ENCODE results near the gene AMDHD2.

AMDHD2 gene

DNA sequence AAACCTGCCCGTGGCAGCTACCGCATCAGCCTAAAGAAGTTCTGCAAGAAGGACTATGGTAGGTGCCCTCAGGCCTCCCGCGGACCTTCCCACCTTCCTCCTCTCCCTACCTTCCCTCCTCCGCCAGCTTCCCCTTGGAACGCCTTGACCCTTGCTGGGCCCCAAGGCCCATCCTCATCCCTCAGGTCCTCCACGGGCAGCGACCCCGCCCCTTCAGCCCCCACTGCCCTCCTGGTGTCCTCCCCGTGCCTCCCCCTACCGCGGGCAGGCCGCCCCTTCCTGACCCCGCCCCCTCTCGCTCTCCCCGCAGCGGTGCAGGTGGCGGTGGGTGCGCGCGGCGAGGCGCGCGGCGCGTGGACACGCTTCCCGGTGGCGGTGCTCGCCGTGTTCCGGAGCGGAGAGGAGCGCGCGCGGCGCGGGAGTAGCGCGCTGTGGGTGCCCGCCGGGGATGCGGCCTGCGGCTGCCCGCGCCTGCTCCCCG lies 46.7 kb upstream of the AMDHD2 start (continued):
- TF ChIP-seq, protein P1, sequence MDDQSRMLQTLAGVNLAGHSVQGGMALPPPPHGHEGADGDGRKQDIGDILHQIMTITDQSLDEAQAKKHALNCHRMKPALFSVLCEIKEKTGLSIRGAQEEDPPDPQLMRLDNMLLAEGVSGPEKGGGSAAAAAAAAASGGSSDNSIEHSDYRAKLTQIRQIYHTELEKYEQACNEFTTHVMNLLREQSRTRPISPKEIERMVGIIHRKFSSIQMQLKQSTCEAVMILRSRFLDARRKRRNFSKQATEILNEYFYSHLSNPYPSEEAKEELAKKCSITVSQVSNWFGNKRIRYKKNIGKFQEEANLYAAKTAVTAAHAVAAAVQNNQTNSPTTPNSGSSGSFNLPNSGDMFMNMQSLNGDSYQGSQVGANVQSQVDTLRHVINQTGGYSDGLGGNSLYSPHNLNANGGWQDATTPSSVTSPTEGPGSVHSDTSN (CRISPR knock-in tag; IDR thresholded peaks at IDR 0.05), result no peak
- no peak for TF ChIP-seq ZNF776 (tag by site-specific recombination; IDR thresholded peaks at IDR 0.05; ENCODE audit: borderline replicate concordance)
- no peak; the same call in 1 of the 2 replicates for TF ChIP-seq ZBTB8A (tag by site-specific recombination; IDR thresholded peaks at IDR 0.05)
- TF ChIP-seq SP3 (tag by site-specific recombination; IDR thresholded peaks at IDR 0.05), result peak; percentile 95
- TF ChIP-seq, protein P2, sequence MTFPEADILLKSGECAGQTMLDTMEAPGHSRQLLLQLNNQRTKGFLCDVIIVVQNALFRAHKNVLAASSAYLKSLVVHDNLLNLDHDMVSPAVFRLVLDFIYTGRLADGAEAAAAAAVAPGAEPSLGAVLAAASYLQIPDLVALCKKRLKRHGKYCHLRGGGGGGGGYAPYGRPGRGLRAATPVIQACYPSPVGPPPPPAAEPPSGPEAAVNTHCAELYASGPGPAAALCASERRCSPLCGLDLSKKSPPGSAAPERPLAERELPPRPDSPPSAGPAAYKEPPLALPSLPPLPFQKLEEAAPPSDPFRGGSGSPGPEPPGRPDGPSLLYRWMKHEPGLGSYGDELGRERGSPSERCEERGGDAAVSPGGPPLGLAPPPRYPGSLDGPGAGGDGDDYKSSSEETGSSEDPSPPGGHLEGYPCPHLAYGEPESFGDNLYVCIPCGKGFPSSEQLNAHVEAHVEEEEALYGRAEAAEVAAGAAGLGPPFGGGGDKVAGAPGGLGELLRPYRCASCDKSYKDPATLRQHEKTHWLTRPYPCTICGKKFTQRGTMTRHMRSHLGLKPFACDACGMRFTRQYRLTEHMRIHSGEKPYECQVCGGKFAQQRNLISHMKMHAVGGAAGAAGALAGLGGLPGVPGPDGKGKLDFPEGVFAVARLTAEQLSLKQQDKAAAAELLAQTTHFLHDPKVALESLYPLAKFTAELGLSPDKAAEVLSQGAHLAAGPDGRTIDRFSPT (tag by site-specific recombination; IDR thresholded peaks at IDR 0.05), result peak; percentile 76
- TF ChIP-seq, protein P3, sequence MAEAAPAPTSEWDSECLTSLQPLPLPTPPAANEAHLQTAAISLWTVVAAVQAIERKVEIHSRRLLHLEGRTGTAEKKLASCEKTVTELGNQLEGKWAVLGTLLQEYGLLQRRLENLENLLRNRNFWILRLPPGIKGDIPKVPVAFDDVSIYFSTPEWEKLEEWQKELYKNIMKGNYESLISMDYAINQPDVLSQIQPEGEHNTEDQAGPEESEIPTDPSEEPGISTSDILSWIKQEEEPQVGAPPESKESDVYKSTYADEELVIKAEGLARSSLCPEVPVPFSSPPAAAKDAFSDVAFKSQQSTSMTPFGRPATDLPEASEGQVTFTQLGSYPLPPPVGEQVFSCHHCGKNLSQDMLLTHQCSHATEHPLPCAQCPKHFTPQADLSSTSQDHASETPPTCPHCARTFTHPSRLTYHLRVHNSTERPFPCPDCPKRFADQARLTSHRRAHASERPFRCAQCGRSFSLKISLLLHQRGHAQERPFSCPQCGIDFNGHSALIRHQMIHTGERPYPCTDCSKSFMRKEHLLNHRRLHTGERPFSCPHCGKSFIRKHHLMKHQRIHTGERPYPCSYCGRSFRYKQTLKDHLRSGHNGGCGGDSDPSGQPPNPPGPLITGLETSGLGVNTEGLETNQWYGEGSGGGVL (tag by site-specific recombination; IDR thresholded peaks at IDR 0.05), result peak; percentile 97
- 0 out of 2 replicates have a peak, but pooled peaks have one; percentile 39 for TF ChIP-seq KLF16 (tag by site-specific recombination; IDR thresholded peaks at IDR 0.05)
- TF ChIP-seq ZNF274 (IDR thresholded peaks at IDR 0.05; ENCODE audit: low read length), result no peak
- TF ChIP-seq ZNF274 (tag by site-specific recombination; IDR thresholded peaks at IDR 0.05; ENCODE audit: borderline replicate concordance), result no peak
- TF ChIP-seq KLF1 (tag by site-specific recombination; IDR thresholded peaks at IDR 0.05), result peak; percentile 77
- no peak for TF ChIP-seq IKZF3 (tag by site-specific recombination; IDR thresholded peaks at IDR 0.05)
- TF ChIP-seq ZNF473 (tag by site-specific recombination; IDR thresholded peaks at IDR 0.05), result no peak
- TF ChIP-seq, protein P4, sequence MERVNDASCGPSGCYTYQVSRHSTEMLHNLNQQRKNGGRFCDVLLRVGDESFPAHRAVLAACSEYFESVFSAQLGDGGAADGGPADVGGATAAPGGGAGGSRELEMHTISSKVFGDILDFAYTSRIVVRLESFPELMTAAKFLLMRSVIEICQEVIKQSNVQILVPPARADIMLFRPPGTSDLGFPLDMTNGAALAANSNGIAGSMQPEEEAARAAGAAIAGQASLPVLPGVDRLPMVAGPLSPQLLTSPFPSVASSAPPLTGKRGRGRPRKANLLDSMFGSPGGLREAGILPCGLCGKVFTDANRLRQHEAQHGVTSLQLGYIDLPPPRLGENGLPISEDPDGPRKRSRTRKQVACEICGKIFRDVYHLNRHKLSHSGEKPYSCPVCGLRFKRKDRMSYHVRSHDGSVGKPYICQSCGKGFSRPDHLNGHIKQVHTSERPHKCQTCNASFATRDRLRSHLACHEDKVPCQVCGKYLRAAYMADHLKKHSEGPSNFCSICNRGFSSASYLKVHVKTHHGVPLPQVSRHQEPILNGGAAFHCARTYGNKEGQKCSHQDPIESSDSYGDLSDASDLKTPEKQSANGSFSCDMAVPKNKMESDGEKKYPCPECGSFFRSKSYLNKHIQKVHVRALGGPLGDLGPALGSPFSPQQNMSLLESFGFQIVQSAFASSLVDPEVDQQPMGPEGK (tag by site-specific recombination; IDR thresholded peaks at IDR 0.05), result peak; percentile 95
- no peak for TF ChIP-seq HOXA7 (CRISPR knock-in tag; IDR thresholded peaks at IDR 0.05; ENCODE audit: borderline replicate concordance)
- no peak for TF ChIP-seq ZNF335 (tag by site-specific recombination; conservative IDR thresholded peaks at IDR 0.05)
- TF ChIP-seq ZNF266 (tag by site-specific recombination; IDR thresholded peaks at IDR 0.05; ENCODE audit: low read depth), result no peak
- TF ChIP-seq ZEB2 (tag by site-specific recombination; IDR thresholded peaks at IDR 0.05), result peak; percentile 64; the same call in 1 of the 2 replicates
- 0 out of 2 replicates have a peak, but pooled peaks have one; percentile 62 for TF ChIP-seq ZBTB7A (tag by site-specific recombination; IDR thresholded peaks at IDR 0.05; ENCODE audit: low read depth)
- TF ChIP-seq ZIC2 (tag by site-specific recombination; IDR thresholded peaks at IDR 0.05), result peak; percentile 82
- TF ChIP-seq, protein P5, sequence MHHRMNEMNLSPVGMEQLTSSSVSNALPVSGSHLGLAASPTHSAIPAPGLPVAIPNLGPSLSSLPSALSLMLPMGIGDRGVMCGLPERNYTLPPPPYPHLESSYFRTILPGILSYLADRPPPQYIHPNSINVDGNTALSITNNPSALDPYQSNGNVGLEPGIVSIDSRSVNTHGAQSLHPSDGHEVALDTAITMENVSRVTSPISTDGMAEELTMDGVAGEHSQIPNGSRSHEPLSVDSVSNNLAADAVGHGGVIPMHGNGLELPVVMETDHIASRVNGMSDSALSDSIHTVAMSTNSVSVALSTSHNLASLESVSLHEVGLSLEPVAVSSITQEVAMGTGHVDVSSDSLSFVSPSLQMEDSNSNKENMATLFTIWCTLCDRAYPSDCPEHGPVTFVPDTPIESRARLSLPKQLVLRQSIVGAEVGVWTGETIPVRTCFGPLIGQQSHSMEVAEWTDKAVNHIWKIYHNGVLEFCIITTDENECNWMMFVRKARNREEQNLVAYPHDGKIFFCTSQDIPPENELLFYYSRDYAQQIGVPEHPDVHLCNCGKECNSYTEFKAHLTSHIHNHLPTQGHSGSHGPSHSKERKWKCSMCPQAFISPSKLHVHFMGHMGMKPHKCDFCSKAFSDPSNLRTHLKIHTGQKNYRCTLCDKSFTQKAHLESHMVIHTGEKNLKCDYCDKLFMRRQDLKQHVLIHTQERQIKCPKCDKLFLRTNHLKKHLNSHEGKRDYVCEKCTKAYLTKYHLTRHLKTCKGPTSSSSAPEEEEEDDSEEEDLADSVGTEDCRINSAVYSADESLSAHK (tag by site-specific recombination; IDR thresholded peaks at IDR 0.05), result 0 out of 2 replicates have a peak, but pooled peaks have one; percentile 27
- no peak for TF ChIP-seq SALL2 (tag by site-specific recombination; IDR thresholded peaks at IDR 0.05; ENCODE audit: borderline replicate concordance)
- peak; percentile 84 for TF ChIP-seq KLF8 (tag by site-specific recombination; IDR thresholded peaks at IDR 0.05)
- no peak for TF ChIP-seq ZNF404 (tag by site-specific recombination; IDR thresholded peaks at IDR 0.05)
- TF ChIP-seq ZNF707 (tag by site-specific recombination; IDR thresholded peaks at IDR 0.05), result no peak
- peak; percentile 85 for TF ChIP-seq KLF9 (tag by site-specific recombination; IDR thresholded peaks at IDR 0.05; ENCODE audit: low read depth)
- peak; percentile 93 for TF ChIP-seq ZFHX2 (tag by site-specific recombination; conservative IDR thresholded peaks at IDR 0.05)
- TF ChIP-seq, protein P6, sequence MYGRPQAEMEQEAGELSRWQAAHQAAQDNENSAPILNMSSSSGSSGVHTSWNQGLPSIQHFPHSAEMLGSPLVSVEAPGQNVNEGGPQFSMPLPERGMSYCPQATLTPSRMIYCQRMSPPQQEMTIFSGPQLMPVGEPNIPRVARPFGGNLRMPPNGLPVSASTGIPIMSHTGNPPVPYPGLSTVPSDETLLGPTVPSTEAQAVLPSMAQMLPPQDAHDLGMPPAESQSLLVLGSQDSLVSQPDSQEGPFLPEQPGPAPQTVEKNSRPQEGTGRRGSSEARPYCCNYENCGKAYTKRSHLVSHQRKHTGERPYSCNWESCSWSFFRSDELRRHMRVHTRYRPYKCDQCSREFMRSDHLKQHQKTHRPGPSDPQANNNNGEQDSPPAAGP (tag by site-specific recombination; IDR thresholded peaks at IDR 0.05), result peak; percentile 75
- TF ChIP-seq ZNF366 (tag by site-specific recombination; conservative IDR thresholded peaks at IDR 0.05), result peak; percentile 70
- TF ChIP-seq ZNF76 (tag by site-specific recombination; IDR thresholded peaks at IDR 0.05; ENCODE audit: borderline replicate concordance, low read depth), result peak; percentile 87
- TF ChIP-seq SP7 (tag by site-specific recombination; IDR thresholded peaks at IDR 0.05), result peak; percentile 83
